ENCODE data around the gene FZD4.
"Not testable (repeated sequence)": the region's sequence is repeated elsewhere in the genome, so short reads cannot be mapped to it uniquely, and the experiment has no call there.

Gene FZD4

GRCh38 chr11:86977441-86978050 is 22.4 kb upstream of the FZD4 start:
- no peak for TF ChIP-seq EZH2phosphoT487 (IDR thresholded peaks at IDR 0.05; ENCODE audit: low read length)
- TF ChIP-seq, protein P1, sequence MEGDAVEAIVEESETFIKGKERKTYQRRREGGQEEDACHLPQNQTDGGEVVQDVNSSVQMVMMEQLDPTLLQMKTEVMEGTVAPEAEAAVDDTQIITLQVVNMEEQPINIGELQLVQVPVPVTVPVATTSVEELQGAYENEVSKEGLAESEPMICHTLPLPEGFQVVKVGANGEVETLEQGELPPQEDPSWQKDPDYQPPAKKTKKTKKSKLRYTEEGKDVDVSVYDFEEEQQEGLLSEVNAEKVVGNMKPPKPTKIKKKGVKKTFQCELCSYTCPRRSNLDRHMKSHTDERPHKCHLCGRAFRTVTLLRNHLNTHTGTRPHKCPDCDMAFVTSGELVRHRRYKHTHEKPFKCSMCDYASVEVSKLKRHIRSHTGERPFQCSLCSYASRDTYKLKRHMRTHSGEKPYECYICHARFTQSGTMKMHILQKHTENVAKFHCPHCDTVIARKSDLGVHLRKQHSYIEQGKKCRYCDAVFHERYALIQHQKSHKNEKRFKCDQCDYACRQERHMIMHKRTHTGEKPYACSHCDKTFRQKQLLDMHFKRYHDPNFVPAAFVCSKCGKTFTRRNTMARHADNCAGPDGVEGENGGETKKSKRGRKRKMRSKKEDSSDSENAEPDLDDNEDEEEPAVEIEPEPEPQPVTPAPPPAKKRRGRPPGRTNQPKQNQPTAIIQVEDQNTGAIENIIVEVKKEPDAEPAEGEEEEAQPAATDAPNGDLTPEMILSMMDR (IDR thresholded peaks at IDR 0.05; ENCODE audit: low read length) = no peak
- no peak for TF ChIP-seq EZH2 (optimal IDR thresholded peaks at IDR 0.05; ENCODE audit: low read depth, low read length)
- Histone ChIP-seq H3K9ac (ENCODE audit: low read length) (no peak overlapping the region), H3K27ac (ENCODE audit: low read length) (no peak overlapping the region)

GRCh38 chr11:86972734-86973133 is 17.5 kb upstream of the FZD4 start:
- no peaks in the 10 kb centered on the region for H3F3A ChIP-seq (ENCODE audit: insufficient read depth, low read length)
- H3K9me3 ChIP-seq (replicated peaks; ENCODE audit: insufficient read depth, low read length) = no peaks in the 10 kb centered on the region
- H2AFZ ChIP-seq (ENCODE audit: low read length) = no peak overlapping the region
- H3K9ac ChIP-seq (ENCODE audit: low read length) = no peak overlapping the region
- H3K4me3 ChIP-seq (ENCODE audit: low read length) = no peak overlapping the region
- no peaks in the 10 kb centered on the region for H4K20me1 ChIP-seq (ENCODE audit: insufficient read depth, low read length)
- no peak overlapping the region for H3K4me2 ChIP-seq (ENCODE audit: low read depth, low read length)
- 0 out of 2 replicates have a peak, but pooled peaks cover 3% of the 10 kb centered on the region for H3K4me1 ChIP-seq (ENCODE audit: low read length)
- no peaks in the 10 kb centered on the region for H3K9me2 ChIP-seq (replicated peaks; ENCODE audit: insufficient read depth, low read length)
- no peaks in the 10 kb centered on the region for H3K36me3 ChIP-seq (replicated peaks; ENCODE audit: insufficient read depth, low read length)
- DNase-seq = no peak
- no peaks in the 10 kb centered on the region for H3K79me2 ChIP-seq (ENCODE audit: low read length)
- H3K27ac ChIP-seq (ENCODE audit: low read length) = no peak overlapping the region
- TF ChIP-seq, protein P1 (IDR thresholded peaks at IDR 0.05; ENCODE audit: low read length) = no peak
- TF ChIP-seq EZH2phosphoT487 (IDR thresholded peaks at IDR 0.05; ENCODE audit: low read length) (no peak), EZH2 (optimal IDR thresholded peaks at IDR 0.05; ENCODE audit: low read depth, low read length) (no peak)
- H3K27me3 ChIP-seq (replicated peaks; ENCODE audit: insufficient read depth, low read length) = no peaks in the 10 kb centered on the region

More at GRCh38 chr11:86977441-86978050, 22.4 kb upstream of the FZD4 start:
- Histone ChIP-seq H3F3A (ENCODE audit: insufficient read depth, low read length) (no peaks in the 10 kb centered on the region), H3K4me1 (ENCODE audit: low read length) (0 out of 2 replicates have a peak, but pooled peaks cover 3% of the 10 kb centered on the region), H3K36me3 (replicated peaks; ENCODE audit: insufficient read depth, low read length) (no peaks in the 10 kb centered on the region), H3K9me3 (replicated peaks; ENCODE audit: insufficient read depth, low read length) (no peaks in the 10 kb centered on the region), H3K9me2 (replicated peaks; ENCODE audit: insufficient read depth, low read length) (no peaks in the 10 kb centered on the region), H3K79me2 (ENCODE audit: low read length) (no peaks in the 10 kb centered on the region), H3K27me3 (replicated peaks; ENCODE audit: insufficient read depth, low read length) (no peaks in the 10 kb centered on the region), H3K4me2 (ENCODE audit: low read depth, low read length) (no peak overlapping the region), H2AFZ (ENCODE audit: low read length) (no peak overlapping the region), H3K4me3 (ENCODE audit: low read length) (no peak overlapping the region), H4K20me1 (ENCODE audit: insufficient read depth, low read length) (no peaks in the 10 kb centered on the region)
- DNase-seq = no peak

DNA sequence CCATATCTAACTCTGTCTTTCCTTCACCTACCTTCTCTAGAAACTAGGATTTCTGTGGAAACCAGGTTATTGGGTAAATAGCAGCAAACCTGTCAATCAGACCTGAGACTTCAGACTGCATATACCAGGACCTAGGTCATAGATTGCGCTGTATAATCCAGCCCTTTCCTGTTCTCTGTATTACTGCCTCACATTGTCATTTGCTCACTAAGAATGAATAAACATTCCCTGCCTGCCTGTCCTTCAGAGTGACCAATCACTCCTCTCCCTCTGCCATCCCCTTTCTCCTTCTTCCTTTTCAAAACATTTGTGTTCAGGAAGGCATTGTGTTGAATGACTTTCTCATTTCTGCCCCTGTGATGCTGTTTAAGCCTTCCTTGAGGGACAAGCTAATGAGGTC is 14.1 kb upstream of the FZD4 start:
- DNase-seq = no peak
- no peaks in the 10 kb centered on the region for H3K36me3 ChIP-seq (replicated peaks; ENCODE audit: insufficient read depth, low read length)
- H3K79me2 ChIP-seq (ENCODE audit: low read length) = no peaks in the 10 kb centered on the region
- no peaks in the 10 kb centered on the region for H4K20me1 ChIP-seq (ENCODE audit: insufficient read depth, low read length)
- TF ChIP-seq, protein P1 (IDR thresholded peaks at IDR 0.05; ENCODE audit: low read length) = no peak
- TF ChIP-seq EZH2phosphoT487 (IDR thresholded peaks at IDR 0.05; ENCODE audit: low read length) (no peak), EZH2 (optimal IDR thresholded peaks at IDR 0.05; ENCODE audit: low read depth, low read length) (no peak)
- no peaks in the 10 kb centered on the region for H3K9me2 ChIP-seq (replicated peaks; ENCODE audit: insufficient read depth, low read length)
- no peaks in the 10 kb centered on the region for H3F3A ChIP-seq (ENCODE audit: insufficient read depth, low read length)
- no peaks in the 10 kb centered on the region for H3K27me3 ChIP-seq (replicated peaks; ENCODE audit: insufficient read depth, low read length)
- no peak overlapping the region for H2AFZ ChIP-seq (ENCODE audit: low read length)
- H3K27ac ChIP-seq (ENCODE audit: low read length) = no peak overlapping the region
- no peak overlapping the region for H3K4me2 ChIP-seq (ENCODE audit: low read depth, low read length)
- H3K4me3 ChIP-seq (ENCODE audit: low read length) = no peak overlapping the region
- no peaks in the 10 kb centered on the region for H3K4me1 ChIP-seq (ENCODE audit: low read length)
- H3K9me3 ChIP-seq (replicated peaks; ENCODE audit: insufficient read depth, low read length) = no peaks in the 10 kb centered on the region
- no peak overlapping the region for H3K9ac ChIP-seq (ENCODE audit: low read length)

DNA sequence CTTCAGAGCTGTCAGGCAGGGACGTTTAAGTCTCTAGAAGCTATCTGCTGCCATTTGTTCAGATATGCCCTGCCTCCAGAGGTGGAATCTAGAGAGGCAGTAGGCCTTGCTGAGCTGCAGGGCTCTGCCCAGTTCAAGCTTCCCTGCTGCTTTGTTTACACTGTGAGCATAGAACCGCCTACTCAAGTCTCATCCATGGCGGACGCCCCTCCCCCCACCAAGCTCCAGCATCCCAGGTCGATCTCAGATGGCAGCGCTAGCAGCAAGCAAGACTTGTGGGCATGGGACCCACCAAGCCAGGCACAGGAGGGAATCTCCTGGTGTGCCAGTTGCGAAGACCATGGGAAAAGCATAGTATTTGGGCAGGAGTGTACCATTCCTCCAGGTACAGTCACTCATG is 12.4 kb upstream of the FZD4 start:
- H3K79me2 ChIP-seq (ENCODE audit: low read length); H3K9ac ChIP-seq (ENCODE audit: low read length); H3F3A ChIP-seq (ENCODE audit: insufficient read depth, low read length); H3K4me1 ChIP-seq (ENCODE audit: low read length); H3K9me2 ChIP-seq (replicated peaks; ENCODE audit: insufficient read depth, low read length); H4K20me1 ChIP-seq (ENCODE audit: insufficient read depth, low read length); H3K9me3 ChIP-seq (replicated peaks; ENCODE audit: insufficient read depth, low read length); H3K4me3 ChIP-seq (ENCODE audit: low read length); H3K36me3 ChIP-seq (replicated peaks; ENCODE audit: insufficient read depth, low read length); DNase-seq; H3K27ac ChIP-seq (ENCODE audit: low read length); H2AFZ ChIP-seq (ENCODE audit: low read length); H3K27me3 ChIP-seq (replicated peaks; ENCODE audit: insufficient read depth, low read length); H3K4me2 ChIP-seq (ENCODE audit: low read depth, low read length): not testable (repeated sequence)

Data from MM.1S (cell line).